ENCODE results near the gene EIF4G1. TPM values are rescaled to one million over a fixed set of nuclear protein-coding genes. Genes with fewer than 3 reads are reported as not detected.

The EIF4G1 gene
- total RNA-seq, 1 experiment from 2014 or later = 522 TPM

DNA sequence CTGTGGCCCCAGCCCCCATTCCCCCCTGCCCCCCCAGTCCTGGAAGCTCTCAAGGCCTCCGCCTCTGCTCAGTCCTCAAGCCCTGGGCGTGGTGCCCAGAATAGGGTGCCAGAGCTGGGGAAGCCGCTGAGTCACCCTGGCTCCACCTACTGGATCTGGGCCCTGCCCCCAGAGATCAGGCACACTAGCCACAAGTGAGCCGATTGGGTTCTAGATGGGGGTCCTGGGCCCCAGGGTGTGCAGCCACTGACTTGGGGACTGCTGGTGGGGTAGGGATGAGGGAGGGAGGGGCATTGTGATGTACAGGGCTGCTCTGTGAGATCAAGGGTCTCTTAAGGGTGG lies 5.7 kb downstream of the EIF4G1 start:
- H3K27me3 Mint-ChIP-seq (ENCODE audit: insufficient read depth, unreplicated experiment) = no peaks in the 10 kb centered on the region
- peak overlapping the region; percentile 66 for H3K4me3 Mint-ChIP-seq (ENCODE audit: unreplicated experiment)
- no TSS peak for BruUV-seq (replicated peaks)
- DNase-seq (ENCODE audit: unreplicated experiment) = peak; percentile 99
- intact Hi-C loops (cut with micrococcal nuclease) = loop anchor here (2.0 kb wide), 1 partner anchor 15 kb away; no protein-coding TSS in a partner anchor
- no peaks in the 10 kb centered on the region for H3K9me3 Mint-ChIP-seq (ENCODE audit: unreplicated experiment)
- peaks cover 39% of the 10 kb centered on the region for H3K4me1 Mint-ChIP-seq (ENCODE audit: insufficient read depth, unreplicated experiment)
- TF ChIP-seq, protein P1, sequence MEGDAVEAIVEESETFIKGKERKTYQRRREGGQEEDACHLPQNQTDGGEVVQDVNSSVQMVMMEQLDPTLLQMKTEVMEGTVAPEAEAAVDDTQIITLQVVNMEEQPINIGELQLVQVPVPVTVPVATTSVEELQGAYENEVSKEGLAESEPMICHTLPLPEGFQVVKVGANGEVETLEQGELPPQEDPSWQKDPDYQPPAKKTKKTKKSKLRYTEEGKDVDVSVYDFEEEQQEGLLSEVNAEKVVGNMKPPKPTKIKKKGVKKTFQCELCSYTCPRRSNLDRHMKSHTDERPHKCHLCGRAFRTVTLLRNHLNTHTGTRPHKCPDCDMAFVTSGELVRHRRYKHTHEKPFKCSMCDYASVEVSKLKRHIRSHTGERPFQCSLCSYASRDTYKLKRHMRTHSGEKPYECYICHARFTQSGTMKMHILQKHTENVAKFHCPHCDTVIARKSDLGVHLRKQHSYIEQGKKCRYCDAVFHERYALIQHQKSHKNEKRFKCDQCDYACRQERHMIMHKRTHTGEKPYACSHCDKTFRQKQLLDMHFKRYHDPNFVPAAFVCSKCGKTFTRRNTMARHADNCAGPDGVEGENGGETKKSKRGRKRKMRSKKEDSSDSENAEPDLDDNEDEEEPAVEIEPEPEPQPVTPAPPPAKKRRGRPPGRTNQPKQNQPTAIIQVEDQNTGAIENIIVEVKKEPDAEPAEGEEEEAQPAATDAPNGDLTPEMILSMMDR (IDR thresholded peaks at IDR 0.05; ENCODE audit: unreplicated experiment) = no peak
- POLR2A ChIA-PET = interaction anchor here (0.6 to 2.9 kb wide), 10 partner anchors 10 to 640 kb away, joined by 3 to 18 read pairs (median 4); partner anchors contain the start of genes CLCN2, PARL, POLR2H and PSMD2
- CTCF ChIA-PET = no interaction called here
- peaks cover 89% of the 10 kb centered on the region for H3K36me3 Mint-ChIP-seq (ENCODE audit: insufficient read depth, unreplicated experiment)
- H3K27ac Mint-ChIP-seq (ENCODE audit: low read depth, unreplicated experiment) = peak overlapping the region; percentile 62

DNA sequence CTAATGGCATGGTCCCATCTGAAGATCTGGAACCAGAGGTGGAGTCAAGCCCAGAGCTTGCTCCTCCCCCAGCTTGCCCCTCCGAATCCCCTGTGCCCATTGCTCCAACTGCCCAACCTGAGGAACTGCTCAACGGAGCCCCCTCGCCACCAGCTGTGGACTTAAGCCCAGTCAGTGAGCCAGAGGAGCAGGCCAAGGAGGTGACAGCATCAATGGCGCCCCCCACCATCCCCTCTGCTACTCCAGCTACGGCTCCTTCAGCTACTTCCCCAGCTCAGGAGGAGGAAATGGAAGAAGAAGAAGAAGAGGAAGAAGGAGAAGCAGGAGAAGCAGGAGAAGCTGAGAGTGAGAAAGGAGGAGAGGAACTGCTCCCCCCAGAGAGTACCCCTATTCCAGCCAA lies 7.3 kb downstream of the EIF4G1 start:
- Mint-ChIP-seq H3K27me3 (ENCODE audit: insufficient read depth, unreplicated experiment) (no peaks in the 10 kb centered on the region), H3K9me3 (ENCODE audit: unreplicated experiment) (no peaks in the 10 kb centered on the region), H3K4me3 (ENCODE audit: unreplicated experiment) (no peak overlapping the region), H3K4me1 (ENCODE audit: insufficient read depth, unreplicated experiment) (peaks cover 33% of the 10 kb centered on the region), H3K36me3 (ENCODE audit: insufficient read depth, unreplicated experiment) (peaks cover 96% of the 10 kb centered on the region), H3K27ac (ENCODE audit: low read depth, unreplicated experiment) (peak overlapping the region; percentile 71)
- no peak for DNase-seq (ENCODE audit: unreplicated experiment)
- intact Hi-C loops (cut with micrococcal nuclease) = loop anchor here (2.0 kb wide), 1 partner anchor 13 kb away; no protein-coding TSS in a partner anchor
- TF ChIP-seq, protein P1 (IDR thresholded peaks at IDR 0.05; ENCODE audit: unreplicated experiment) = no peak
- ChIA-PET CTCF (interaction anchor here (0.6 to 1.1 kb wide), 2 partner anchors 32 to 116 kb away, joined by 3 to 5 read pairs; no protein-coding TSS in a partner anchor), POLR2A (no interaction called here)
- no TSS peak for BruUV-seq (replicated peaks)

DNA sequence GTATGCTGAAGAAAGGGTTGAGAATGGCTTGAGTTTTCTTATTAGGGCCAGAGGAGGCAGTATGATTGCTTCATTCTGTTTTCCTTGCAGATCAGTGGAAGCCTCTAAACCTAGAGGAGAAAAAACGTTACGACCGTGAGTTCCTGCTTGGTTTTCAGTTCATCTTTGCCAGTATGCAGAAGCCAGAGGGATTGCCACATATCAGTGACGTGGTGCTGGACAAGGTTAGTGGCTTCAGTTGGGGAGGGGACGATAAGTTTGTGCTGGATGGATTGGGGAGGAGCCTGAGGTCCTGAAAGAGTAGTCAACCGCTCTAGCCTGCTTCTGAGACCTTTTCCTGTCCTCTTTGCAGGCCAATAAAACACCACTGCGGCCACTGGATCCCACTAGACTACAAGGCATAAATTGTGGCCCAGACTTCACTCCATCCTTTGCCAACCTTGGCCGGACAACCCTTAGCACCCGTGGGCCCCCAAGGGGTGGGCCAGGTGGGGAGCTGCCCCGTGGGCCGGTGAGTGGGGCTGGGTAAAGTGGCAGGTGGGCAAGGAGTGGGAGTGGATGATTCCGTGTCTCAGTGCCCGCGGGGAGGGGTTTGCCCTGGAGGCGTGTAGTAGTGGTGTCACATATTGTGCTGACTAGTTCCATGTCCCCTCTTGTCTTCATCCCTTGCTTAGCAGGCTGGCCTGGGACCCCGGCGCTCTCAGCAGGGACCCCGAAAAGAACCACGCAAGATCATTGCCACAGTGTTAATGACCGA lies 8.5 kb downstream of the EIF4G1 start:
- ChIA-PET CTCF (no interaction called here), POLR2A (interaction anchor here (0.6 kb wide), 1 partner anchor 1224 kb away, joined by 3 read pairs; no protein-coding TSS in a partner anchor)
- H3K4me1 Mint-ChIP-seq (ENCODE audit: insufficient read depth, unreplicated experiment) = peaks cover 26% of the 10 kb centered on the region
- H3K27me3 Mint-ChIP-seq (ENCODE audit: insufficient read depth, unreplicated experiment) = no peaks in the 10 kb centered on the region
- DNase-seq (ENCODE audit: unreplicated experiment) = no peak
- intact Hi-C loops (cut with micrococcal nuclease) = no loop called here
- TF ChIP-seq, protein P1 (IDR thresholded peaks at IDR 0.05; ENCODE audit: unreplicated experiment) = no peak
- BruUV-seq (replicated peaks) = TSS peak; percentile 28
- no peaks in the 10 kb centered on the region for H3K9me3 Mint-ChIP-seq (ENCODE audit: unreplicated experiment)
- no peak overlapping the region for H3K4me3 Mint-ChIP-seq (ENCODE audit: unreplicated experiment)
- H3K27ac Mint-ChIP-seq (ENCODE audit: low read depth, unreplicated experiment) = no peak overlapping the region
- H3K36me3 Mint-ChIP-seq (ENCODE audit: insufficient read depth, unreplicated experiment) = peaks cover 96% of the 10 kb centered on the region

DNA sequence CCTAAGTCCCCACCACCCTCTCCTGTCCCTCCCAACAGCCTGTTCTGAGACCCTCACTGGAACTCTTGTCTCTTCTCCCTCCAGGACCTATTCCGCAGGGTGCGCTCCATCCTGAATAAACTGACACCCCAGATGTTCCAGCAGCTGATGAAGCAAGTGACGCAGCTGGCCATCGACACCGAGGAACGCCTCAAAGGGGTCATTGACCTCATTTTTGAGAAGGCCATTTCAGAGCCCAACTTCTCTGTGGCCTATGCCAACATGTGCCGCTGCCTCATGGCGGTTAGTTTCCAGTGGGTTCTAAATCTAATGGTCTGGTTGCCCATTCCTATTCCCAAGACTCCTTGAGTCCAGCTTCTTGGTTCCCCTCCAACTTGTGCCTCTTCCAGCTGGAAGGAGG lies 9.3 kb downstream of the EIF4G1 start:
- DNase-seq (ENCODE audit: unreplicated experiment) = no peak
- TF ChIP-seq, protein P1 (IDR thresholded peaks at IDR 0.05; ENCODE audit: unreplicated experiment) = no peak
- intact Hi-C loops (cut with micrococcal nuclease) = no loop called here
- Mint-ChIP-seq H3K4me3 (ENCODE audit: unreplicated experiment) (no peak overlapping the region), H3K4me1 (ENCODE audit: insufficient read depth, unreplicated experiment) (peaks cover 27% of the 10 kb centered on the region), H3K9me3 (ENCODE audit: unreplicated experiment) (no peaks in the 10 kb centered on the region), H3K27ac (ENCODE audit: low read depth, unreplicated experiment) (no peak overlapping the region), H3K27me3 (ENCODE audit: insufficient read depth, unreplicated experiment) (no peaks in the 10 kb centered on the region), H3K36me3 (ENCODE audit: insufficient read depth, unreplicated experiment) (peaks cover 99% of the 10 kb centered on the region)
- BruUV-seq (replicated peaks) = no TSS peak
- ChIA-PET CTCF (interaction anchor here (1.0 kb wide), 1 partner anchor 35 kb away, joined by 3 read pairs; no protein-coding TSS in a partner anchor), POLR2A (no interaction called here)

All from MCF 10A (cell line).